Ammon's horn (tissue), 1 donor: ENCODE data around the gene ROR1.
A peak's percentile ranks its signal among the peaks of the same experiment; 100 is the strongest.

Experiments used
- DNase-seq: peaks from one replicate; pipeline ENCODE4 v3.0.0-alpha.2; 2016; ENCODE audit warnings: low spot score

ROR1 gene

GRCh38 chr1:63936801-63937200 lies 163.0 kb downstream of the ROR1 start:
- no peak for DNase-seq

DNA sequence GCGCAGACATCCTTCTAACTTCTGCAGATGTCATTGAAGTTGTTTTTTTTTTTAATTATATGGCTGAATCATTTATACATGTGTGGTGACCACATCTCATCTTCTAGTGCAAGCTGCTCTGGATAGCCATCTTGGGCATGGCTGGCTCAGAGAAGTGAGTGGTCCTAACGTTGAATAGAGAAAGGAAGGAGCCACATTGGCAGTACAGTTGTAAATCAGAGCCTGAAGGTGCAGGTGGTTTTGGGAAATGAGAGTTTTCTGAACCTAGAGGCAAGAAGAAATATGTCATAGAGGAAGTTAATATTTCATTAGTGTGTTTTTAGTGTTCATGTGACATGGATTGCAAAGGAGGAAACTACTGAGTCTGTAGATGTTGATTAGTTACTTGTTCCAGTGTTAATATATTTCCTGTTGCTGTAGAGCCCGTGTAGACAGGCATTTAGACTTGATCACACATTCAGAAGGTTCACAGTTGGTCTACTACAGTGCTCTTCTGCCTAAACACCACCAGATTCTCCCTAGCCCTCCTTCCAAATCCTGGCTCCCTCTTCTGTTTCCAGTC lies 163.7 kb downstream of the ROR1 start:
- DNase-seq, result no peak

GRCh38 chr1:63940440-63940839 lies 166.6 kb downstream of the ROR1 start:
- no peak for DNase-seq

DNA sequence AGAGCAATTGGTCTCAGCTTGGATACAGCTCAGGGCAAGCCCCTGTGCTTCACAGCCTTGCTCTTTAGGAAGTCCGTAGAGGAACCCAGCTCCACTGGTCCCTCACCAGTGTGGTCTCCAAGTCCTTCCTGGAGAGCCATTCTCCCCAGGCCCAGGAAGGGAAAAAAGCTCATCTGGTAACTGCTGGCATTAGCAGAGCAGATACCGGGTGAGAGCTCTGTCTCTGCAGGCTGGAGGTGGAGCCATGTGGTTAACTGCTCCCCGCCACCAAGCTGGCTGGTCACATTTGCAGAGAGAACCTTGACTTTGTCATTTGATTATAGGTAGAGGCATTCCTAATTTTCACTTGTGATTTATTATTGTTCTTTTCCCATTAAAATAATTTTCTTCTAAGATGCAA lies 169.6 kb downstream of the ROR1 start:
- DNase-seq, result no peak

- no peak for DNase-seq
Observed at GRCh38 chr1:63945943-63946342, 172.1 kb downstream of the ROR1 start.

DNA sequence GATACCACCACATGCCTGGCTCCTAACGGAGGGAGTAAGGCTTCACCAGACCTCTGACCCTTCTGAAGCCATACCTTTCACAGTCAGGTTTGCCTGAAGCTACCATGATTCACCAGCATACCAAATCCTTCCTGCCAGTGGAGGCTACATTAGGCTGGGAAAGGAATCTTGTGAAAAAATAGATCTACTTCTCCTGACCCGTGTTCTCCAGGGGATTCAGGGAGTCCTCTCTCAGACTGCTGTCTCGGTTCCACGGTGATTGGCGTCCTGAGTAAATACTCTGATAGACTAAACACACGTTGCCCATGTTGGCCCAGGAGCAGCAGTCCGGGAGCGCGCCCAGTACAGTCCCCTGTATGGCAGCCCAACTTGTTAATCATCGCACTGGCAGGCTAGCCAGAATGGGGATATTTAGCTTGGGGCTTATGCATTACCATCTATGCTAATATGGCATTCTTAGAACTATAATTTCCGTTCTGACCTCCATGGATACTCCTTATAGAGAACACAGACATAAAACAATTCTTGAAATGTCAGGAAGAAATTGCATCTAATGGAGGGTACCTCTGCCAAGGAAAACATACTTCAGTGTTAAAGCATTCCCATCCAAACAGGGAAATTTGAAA lies 173.2 kb downstream of the ROR1 start:
- DNase-seq, result no peak

- no peak for DNase-seq
Observed at GRCh38 chr1:63947904-63948303, 174.1 kb downstream of the ROR1 start.

GRCh38 chr1:63950023-63950422 lies 176.2 kb downstream of the ROR1 start:
- DNase-seq, result no peak

- no peak for DNase-seq
Observed at GRCh38 chr1:63951059-63951946, 177.5 kb downstream of the ROR1 start.

DNA sequence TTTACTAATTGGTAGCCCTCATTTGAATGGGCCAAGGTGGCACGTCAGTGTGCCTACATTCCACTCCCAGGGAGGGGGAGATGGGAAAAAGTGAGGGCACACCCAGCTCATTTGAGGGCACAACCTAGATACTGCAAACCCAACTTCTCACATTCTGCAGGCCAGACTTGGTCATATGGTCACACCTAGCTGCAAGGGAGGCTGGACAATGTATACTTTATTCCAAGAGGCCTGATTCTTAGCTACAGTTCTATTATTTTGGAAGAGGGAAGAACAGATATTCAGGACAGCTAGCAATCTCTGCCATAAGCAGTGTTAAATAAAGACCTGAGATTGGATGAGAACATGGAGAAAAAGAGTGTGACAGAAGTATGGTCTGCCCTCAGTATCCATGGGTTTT lies 180.4 kb downstream of the ROR1 start:
- no peak for DNase-seq

DNA sequence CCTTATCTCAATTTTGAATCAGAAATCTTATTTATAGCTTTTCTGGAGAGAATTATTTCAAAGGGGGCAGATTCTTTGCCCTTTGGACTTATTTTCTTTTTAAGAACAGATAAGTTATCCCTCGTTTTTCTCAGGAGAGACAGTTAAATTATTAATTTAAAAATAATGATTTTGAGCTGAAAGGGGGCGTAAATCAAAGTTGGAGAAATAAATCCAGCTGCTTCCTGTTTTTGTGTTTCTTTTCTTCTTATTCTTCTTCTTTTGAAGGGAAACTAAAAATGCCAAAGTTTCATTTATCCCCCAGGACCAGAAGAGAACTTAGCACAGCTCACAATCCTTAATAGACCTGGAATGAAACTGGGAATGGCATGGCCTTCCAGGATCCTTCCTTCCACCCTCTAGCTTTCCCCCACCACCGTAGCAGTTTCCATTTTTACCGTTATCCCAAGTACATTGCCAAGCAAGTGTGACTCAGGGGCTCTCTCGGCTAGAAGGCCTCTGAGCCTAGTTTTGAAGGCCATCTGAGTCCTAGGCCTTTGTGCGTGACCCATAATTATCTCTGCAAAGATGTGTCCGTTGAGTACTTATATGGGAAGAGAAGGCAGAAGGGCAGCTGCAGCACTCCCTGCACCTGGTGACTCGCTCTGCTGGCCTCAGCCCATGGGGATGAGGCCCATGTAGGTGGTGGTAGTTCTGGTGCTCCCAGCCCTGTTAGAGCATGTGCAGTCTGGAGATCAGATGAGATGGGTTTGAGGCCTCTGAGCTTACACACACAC lies 181.7 kb downstream of the ROR1 start:
- no peak for DNase-seq

GRCh38 chr1:63958556-63958955 lies 184.7 kb downstream of the ROR1 start:
- no peak for DNase-seq

- no peak for DNase-seq
Observed at GRCh38 chr1:63960326-63960725, 186.5 kb downstream of the ROR1 start.

- no peak for DNase-seq
Observed at GRCh38 chr1:63966016-63966415, 192.2 kb downstream of the ROR1 start.

- no peak for DNase-seq
Observed at GRCh38 chr1:63967901-63968300, 194.1 kb downstream of the ROR1 start.

DNA sequence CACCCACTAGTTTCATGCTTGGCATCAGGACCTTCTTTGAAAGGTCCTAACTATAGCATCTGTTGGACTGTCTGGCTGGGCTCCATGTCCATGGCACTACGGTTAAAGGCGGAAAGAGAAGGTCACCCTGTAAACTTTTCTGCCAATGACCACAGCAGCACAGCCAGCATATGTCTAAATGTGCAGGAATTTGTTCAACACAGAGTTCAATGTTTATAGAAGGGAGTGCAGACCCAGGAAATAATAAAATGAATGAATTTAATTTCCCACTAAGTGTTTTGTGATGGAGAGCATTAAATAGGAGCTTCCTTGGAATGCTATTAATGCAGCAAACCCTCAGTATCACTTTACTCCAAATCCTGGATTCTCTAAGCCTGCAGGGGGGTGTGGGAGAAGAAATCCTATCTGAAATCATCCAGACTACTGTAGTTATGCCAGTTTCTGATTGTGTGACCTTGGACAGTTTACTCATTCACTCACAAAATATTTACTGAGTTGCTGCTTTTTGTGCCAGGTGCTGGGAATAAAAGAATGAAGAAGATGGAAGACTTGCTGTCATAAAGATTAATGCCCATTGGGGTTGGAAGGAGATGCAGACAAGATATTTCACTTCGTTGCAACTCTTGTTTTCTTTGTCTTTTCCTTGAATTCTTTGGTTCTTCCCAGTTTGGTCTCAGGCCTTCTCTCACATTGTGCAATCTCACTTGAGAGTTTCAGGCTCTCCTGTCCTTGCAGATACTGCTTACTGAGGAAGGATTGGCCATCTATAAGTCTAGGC lies 195.0 kb downstream of the ROR1 start:
- no peak for DNase-seq

GRCh38 chr1:63969441-63969901 lies 195.7 kb downstream of the ROR1 start:
- DNase-seq, result peak; percentile 49

GRCh38 chr1:63971557-63971956 lies 197.7 kb downstream of the ROR1 start:
- DNase-seq, result no peak

DNA sequence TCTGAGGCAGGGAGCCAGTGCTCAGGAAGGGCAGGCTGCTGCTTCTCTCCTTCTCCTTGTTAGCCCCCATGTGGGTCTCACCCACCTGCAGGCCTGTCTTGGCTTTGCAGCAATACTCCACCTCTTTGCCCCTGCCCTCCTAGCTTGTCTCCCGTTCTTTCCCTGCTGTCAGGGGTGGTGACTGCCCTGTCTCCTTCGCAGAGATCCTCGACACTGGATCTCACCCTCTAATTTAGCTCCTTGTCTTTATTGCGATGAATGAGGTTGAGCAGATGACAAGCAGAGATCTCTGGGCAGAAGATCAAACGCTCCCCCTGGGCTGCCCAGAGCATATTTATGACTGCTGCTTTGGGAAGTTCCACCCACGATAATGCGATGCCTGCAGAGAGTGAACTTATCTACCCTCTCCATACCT lies 199.2 kb downstream of the ROR1 start:
- DNase-seq, result no peak

DNA sequence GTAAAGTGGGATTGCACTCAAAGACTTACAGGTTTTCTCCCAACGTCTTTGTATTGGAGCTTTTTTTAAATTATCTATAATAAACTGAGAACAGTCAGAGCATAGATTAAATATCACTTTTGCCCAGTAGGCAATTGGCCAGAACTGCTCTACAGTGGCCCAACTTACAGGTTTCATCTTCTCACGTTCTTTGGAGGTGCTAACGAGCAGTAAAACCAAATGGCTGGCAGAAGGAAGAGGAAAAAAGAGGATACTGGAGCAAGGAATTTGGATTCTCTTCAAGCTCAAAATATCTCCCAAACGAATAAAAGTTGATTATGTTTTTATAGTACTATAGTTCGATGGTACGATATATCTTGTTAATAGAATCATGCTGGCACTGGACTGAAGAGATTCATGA lies 201.1 kb downstream of the ROR1 start:
- no peak for DNase-seq

GRCh38 chr1:63975481-63975880 lies 201.7 kb downstream of the ROR1 start:
- DNase-seq, result no peak

- DNase-seq, result no peak
Observed at GRCh38 chr1:63976006-63976405, 202.2 kb downstream of the ROR1 start.
